ENCODE results near the gene PPP1R2C. TPM values are rescaled to one million over a fixed set of nuclear protein-coding genes. Genes with fewer than 3 reads are reported as not detected.

The PPP1R2C gene
- total RNA-seq, 1 experiment from 2014 or later, result not detected

DNA sequence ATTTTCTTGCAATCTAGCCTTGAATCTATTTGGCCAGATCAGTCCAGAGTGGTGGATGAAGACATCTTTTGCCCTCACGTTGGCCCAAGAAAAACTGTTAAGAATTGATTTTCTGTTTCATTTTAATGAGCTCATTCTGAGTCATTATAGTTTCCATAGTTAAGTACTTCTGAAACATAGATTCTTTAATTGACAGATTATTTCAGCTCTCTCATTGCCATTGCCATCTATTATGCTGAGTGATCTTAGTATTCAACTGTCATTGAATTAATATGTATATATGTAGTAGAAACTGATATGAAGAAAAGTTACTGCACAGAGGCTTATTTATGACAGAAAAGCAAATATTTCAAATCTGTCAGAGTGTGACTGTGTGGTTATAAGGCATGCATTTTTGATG is 45.5 kb upstream of the PPP1R2C start:
- H3K27me3 ChIP-seq (replicated peaks; ENCODE audit: control insufficient read depth, insufficient read depth, low read length), result no peaks in the 10 kb centered on the region
- Mint-ChIP-seq H3K27me3 (ENCODE audit: insufficient read depth, unreplicated experiment) (no peaks in the 10 kb centered on the region), H3K4me1 (ENCODE audit: low read depth, unreplicated experiment) (peaks cover 6% of the 10 kb centered on the region), H3K36me3 (ENCODE audit: insufficient read depth, unreplicated experiment) (peaks cover 5% of the 10 kb centered on the region), H3K4me3 (ENCODE audit: unreplicated experiment) (no peak overlapping the region), H3K27ac (ENCODE audit: unreplicated experiment) (no peak overlapping the region), H3K9me3 (ENCODE audit: unreplicated experiment) (peaks cover 11% of the 10 kb centered on the region)
- no peak overlapping the region for H3K4me3 ChIP-seq (ENCODE audit: low read depth, low read length)
- DNase-seq, result no peak
- CTCF ChIA-PET, result no interaction called here
- no peaks in the 10 kb centered on the region for H3K36me3 ChIP-seq (ENCODE audit: control insufficient read depth, insufficient read depth, low read length)
- POLR2A ChIA-PET, result no interaction called here
- BruUV-seq (replicated peaks), result no TSS peak
- no peaks in the 10 kb centered on the region; the same call in 1 of the 2 replicates for H3K9me3 ChIP-seq
- no peaks in the 10 kb centered on the region for H3K4me1 ChIP-seq
- intact Hi-C loops (cut with micrococcal nuclease; ENCODE audit: unreplicated experiment), result no loop called here
- TF ChIP-seq, protein P1, sequence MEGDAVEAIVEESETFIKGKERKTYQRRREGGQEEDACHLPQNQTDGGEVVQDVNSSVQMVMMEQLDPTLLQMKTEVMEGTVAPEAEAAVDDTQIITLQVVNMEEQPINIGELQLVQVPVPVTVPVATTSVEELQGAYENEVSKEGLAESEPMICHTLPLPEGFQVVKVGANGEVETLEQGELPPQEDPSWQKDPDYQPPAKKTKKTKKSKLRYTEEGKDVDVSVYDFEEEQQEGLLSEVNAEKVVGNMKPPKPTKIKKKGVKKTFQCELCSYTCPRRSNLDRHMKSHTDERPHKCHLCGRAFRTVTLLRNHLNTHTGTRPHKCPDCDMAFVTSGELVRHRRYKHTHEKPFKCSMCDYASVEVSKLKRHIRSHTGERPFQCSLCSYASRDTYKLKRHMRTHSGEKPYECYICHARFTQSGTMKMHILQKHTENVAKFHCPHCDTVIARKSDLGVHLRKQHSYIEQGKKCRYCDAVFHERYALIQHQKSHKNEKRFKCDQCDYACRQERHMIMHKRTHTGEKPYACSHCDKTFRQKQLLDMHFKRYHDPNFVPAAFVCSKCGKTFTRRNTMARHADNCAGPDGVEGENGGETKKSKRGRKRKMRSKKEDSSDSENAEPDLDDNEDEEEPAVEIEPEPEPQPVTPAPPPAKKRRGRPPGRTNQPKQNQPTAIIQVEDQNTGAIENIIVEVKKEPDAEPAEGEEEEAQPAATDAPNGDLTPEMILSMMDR (IDR thresholded peaks at IDR 0.05; ENCODE audit: insufficient read depth in 1 of 2, low read depth in 1 of 2, low read length in 1 of 2, severe bottlenecking in 1 of 2, unreplicated experiment in 1 of 2), result no peak

DNA sequence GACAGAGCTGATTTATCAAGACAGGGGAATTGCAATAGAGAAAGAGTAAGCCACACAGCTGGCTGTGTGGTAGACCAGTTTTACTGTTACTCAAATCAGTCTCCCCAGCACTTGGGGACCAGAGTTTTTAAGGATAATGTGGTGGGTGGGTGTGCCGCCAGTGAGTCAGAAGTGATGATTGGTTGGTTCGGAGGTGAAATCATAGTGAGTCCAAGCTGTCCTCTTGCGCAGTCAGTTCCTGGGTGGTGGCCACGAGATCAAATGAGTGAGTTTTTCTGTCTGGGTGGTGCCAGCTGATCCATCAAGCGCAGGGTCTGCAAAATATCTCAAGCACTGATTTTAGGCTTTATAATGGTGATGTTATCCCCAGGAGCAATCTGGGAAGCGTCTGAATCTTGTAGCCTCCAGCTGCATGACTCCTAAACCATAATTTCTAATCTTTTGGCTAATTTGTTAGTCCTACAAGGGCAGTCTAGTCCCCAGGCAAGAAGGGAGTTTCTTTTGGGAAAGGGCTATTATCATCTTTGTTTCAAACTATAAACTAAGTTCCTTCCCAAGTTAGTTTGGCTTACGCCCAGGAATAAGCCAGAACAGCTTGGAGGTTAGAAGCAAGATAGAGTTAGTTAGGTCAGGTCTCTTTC is 44.0 kb upstream of the PPP1R2C start:
- H3K4me1 Mint-ChIP-seq (ENCODE audit: low read depth, unreplicated experiment), result peaks cover 6% of the 10 kb centered on the region
- ChIA-PET CTCF (no interaction called here), POLR2A (no interaction called here)
- intact Hi-C loops (cut with micrococcal nuclease; ENCODE audit: unreplicated experiment), result no loop called here
- no peak overlapping the region for H3K27ac Mint-ChIP-seq (ENCODE audit: unreplicated experiment)
- Histone ChIP-seq H3K4me1 (no peaks in the 10 kb centered on the region), H3K36me3 (ENCODE audit: control insufficient read depth, insufficient read depth, low read length) (no peaks in the 10 kb centered on the region), H3K9me3 (no peaks in the 10 kb centered on the region; the same call in 1 of the 2 replicates), H3K4me3 (ENCODE audit: low read depth, low read length) (no peak overlapping the region), H3K27me3 (replicated peaks; ENCODE audit: control insufficient read depth, insufficient read depth, low read length) (no peaks in the 10 kb centered on the region)
- TF ChIP-seq, protein P1 (IDR thresholded peaks at IDR 0.05; ENCODE audit: insufficient read depth in 1 of 2, low read depth in 1 of 2, low read length in 1 of 2, severe bottlenecking in 1 of 2, unreplicated experiment in 1 of 2), result no peak
- peaks cover 5% of the 10 kb centered on the region for H3K36me3 Mint-ChIP-seq (ENCODE audit: insufficient read depth, unreplicated experiment)
- DNase-seq, result no peak
- BruUV-seq (replicated peaks), result no TSS peak
- H3K4me3 Mint-ChIP-seq (ENCODE audit: unreplicated experiment), result no peak overlapping the region
- peaks cover 14% of the 10 kb centered on the region for H3K9me3 Mint-ChIP-seq (ENCODE audit: unreplicated experiment)
- no peaks in the 10 kb centered on the region for H3K27me3 Mint-ChIP-seq (ENCODE audit: insufficient read depth, unreplicated experiment)

DNA sequence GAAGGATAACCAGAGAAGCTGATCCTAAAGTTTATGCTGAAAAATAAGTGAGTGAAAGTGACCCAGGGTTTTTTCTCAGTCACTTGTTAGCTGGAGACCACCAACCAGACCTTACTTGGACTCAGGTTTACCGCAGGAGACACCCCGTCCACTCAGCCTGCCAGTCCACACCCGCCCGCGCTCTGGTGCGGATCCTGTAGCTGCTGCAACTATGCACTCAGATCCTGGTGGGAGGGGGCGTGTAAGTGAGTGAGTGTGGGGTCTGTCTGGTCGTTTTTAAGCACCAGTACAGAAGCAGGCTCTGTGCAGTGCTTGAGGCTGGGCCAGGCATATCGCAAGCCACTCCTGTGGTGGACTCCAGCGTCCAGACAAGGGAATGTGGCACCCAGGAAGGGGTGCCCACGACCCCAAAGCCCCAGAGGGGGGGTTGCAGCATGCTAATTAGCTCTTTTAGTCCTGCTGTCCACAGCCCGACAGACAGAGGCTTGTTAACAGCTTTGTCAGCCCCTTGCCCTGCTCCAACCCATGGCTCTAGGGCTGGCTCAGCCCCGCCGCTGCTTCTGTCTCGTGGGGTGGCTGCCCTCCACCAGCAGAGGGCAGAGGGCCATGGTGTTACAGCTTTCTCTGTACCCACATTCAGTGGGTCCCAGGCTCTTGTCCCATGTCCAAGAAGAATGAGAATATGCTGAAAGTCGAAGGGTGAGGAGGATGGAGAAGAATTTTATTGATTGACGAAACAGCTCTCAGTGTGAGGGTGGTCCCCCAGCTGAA is 40.4 kb upstream of the PPP1R2C start:
- intact Hi-C loops (cut with micrococcal nuclease; ENCODE audit: unreplicated experiment), result no loop called here
- Mint-ChIP-seq H3K4me1 (ENCODE audit: low read depth, unreplicated experiment) (no peaks in the 10 kb centered on the region), H3K27me3 (ENCODE audit: insufficient read depth, unreplicated experiment) (no peaks in the 10 kb centered on the region), H3K36me3 (ENCODE audit: insufficient read depth, unreplicated experiment) (no peaks in the 10 kb centered on the region), H3K27ac (ENCODE audit: unreplicated experiment) (no peak overlapping the region), H3K9me3 (ENCODE audit: unreplicated experiment) (peaks cover 33% of the 10 kb centered on the region), H3K4me3 (ENCODE audit: unreplicated experiment) (no peak overlapping the region)
- H3K9me3 ChIP-seq, result no peaks in the 10 kb centered on the region; the same call in 1 of the 2 replicates
- TF ChIP-seq, protein P1 (IDR thresholded peaks at IDR 0.05; ENCODE audit: insufficient read depth in 1 of 2, low read depth in 1 of 2, low read length in 1 of 2, severe bottlenecking in 1 of 2, unreplicated experiment in 1 of 2), result no peak
- DNase-seq, result no peak
- ChIA-PET CTCF (no interaction called here), POLR2A (no interaction called here)
- no TSS peak for BruUV-seq (replicated peaks)
- H3K36me3 ChIP-seq (ENCODE audit: control insufficient read depth, insufficient read depth, low read length), result no peaks in the 10 kb centered on the region
- H3K4me1 ChIP-seq, result no peaks in the 10 kb centered on the region
- H3K4me3 ChIP-seq (ENCODE audit: low read depth, low read length), result no peak overlapping the region
- H3K27me3 ChIP-seq (replicated peaks; ENCODE audit: control insufficient read depth, insufficient read depth, low read length), result no peaks in the 10 kb centered on the region
